SKM-1 treated with dmso at 0.1 percent for 144 hours (cell line): ENCODE measurements around the gene ZNF334.

Experiments
- DNase-seq: peaks from one replicate; lab custom pipeline; 2025; ENCODE audit not compliant: unreplicated experiment; lab: John Stamatoyannopoulos, UW

The ZNF334 gene

GRCh38 chr20:46512943-46513844, at the start of gene ZNF334:
ZNF334 (minus strand) TSS chr20:46513559; CDS start chr20:46512102, 1,457 bp downstream.
- DNase-seq, result no peak

GRCh38 chr20:46562373-46563169, 49.2 kb upstream of the ZNF334 start:
- DNase-seq, result peak; percentile 55

GRCh38 chr20:46562009-46562372, 48.6 kb upstream of the ZNF334 start:
- no peak for DNase-seq

GRCh38 chr20:46559685-46560440, 46.5 kb upstream of the ZNF334 start:
- DNase-seq, result no peak

GRCh38 chr20:46559001-46559400, 45.6 kb upstream of the ZNF334 start:
- no peak for DNase-seq

- no peak for DNase-seq
Measured at GRCh38 chr20:46558511-46558959, 45.2 kb upstream of the ZNF334 start.

GRCh38 chr20:46557231-46557956, 44.0 kb upstream of the ZNF334 start:
- DNase-seq, result no peak

- DNase-seq, result no peak
Measured at GRCh38 chr20:46555370-46555956, 42.1 kb upstream of the ZNF334 start.

- DNase-seq, result no peak
Measured at GRCh38 chr20:46554828-46555227, 41.5 kb upstream of the ZNF334 start.

GRCh38 chr20:46553926-46554325, 40.6 kb upstream of the ZNF334 start:
- DNase-seq, result no peak

GRCh38 chr20:46552460-46553420, 39.4 kb upstream of the ZNF334 start:
- DNase-seq, result peak; percentile 76

- peak; percentile 18 for DNase-seq
Measured at GRCh38 chr20:46551522-46552381, 38.4 kb upstream of the ZNF334 start.

GRCh38 chr20:46550461-46550860, 37.1 kb upstream of the ZNF334 start, which contains the start of gene OCSTAMP:
OCSTAMP (minus strand) TSS chr20:46550654; CDS start chr20:46550560, 94 bp downstream.
- DNase-seq, result peak; percentile 17

- DNase-seq, result no peak
Measured at GRCh38 chr20:46549188-46549972, 36.0 kb upstream of the ZNF334 start.

- no peak for DNase-seq
Measured at GRCh38 chr20:46548688-46549087, 35.3 kb upstream of the ZNF334 start.

GRCh38 chr20:46547995-46548394, 34.6 kb upstream of the ZNF334 start:
- DNase-seq, result no peak

GRCh38 chr20:46546936-46547335, 33.6 kb upstream of the ZNF334 start:
- DNase-seq, result no peak
